A673 (cell line): ENCODE measurements around the gene ARHGAP18. TPM values are rescaled to one million over a fixed set of nuclear protein-coding genes. Genes with fewer than 3 reads are reported as not detected.

Experiments used
- BruUV-seq: library from RNA; stranded (reverse); fragments of 400-500 nt; replicated peaks from 2 replicates; lab custom pipeline; 2021; lab: Mats Ljungman, UMichigan
- CTCF ChIA-PET: fragments of 300-600 bp; sonication (Branson Sonifier 250); formaldehyde crosslinking; loops from one replicate; lab custom pipeline; 2022; ENCODE audit warnings: antibody characterized with exemption; lab: Charles Lee
- POLR2A ChIA-PET: fragments of 300-600 bp; sonication (Branson Sonifier 250); formaldehyde crosslinking; loops from one replicate; lab custom pipeline; 2022; ENCODE audit warnings: antibody characterized with exemption; ENCODE audit not compliant: low non-redundant PET; lab: Charles Lee
- DNase-seq: peaks from one replicate; pipeline ENCODE4 v3.0.0-alpha.2; 2015; ENCODE audit warnings: low spot score
- H3K27ac ChIP-seq: fragments of 200-600 bp; sonication (generic); 2 replicates; pipeline ENCODE4 v1.5.1; 2016; ENCODE audit warnings: mixed run types, low read depth, mild to moderate bottlenecking, mixed read lengths, antibody characterized with exemption, low read length; ENCODE audit not compliant: poor library complexity, severe bottlenecking
- H3K27me3 ChIP-seq: fragments of 200-600 bp; sonication (generic); replicated peaks from 2 replicates; pipeline ENCODE4 v1.6.1; 2017; ENCODE audit warnings: mixed run types, low read depth, mild to moderate bottlenecking, mixed read lengths, antibody characterized with exemption, low read length; ENCODE audit not compliant: insufficient read depth, poor library complexity
- H3K36me3 ChIP-seq: fragments of 200-600 bp; sonication (generic); 2 replicates; pipeline ENCODE4 v1.6.1; 2016; ENCODE audit warnings: mixed run types, mild to moderate bottlenecking, mixed read lengths, antibody characterized with exemption, low read length; ENCODE audit not compliant: insufficient read depth, poor library complexity, severe bottlenecking
- H3K4me1 ChIP-seq: fragments of 200-600 bp; sonication (generic); 2 replicates; pipeline ENCODE4 v1.6.1; 2017; ENCODE audit warnings: mixed run types, mild to moderate bottlenecking, mixed read lengths, antibody characterized with exemption, low read length; ENCODE audit not compliant: insufficient read depth, poor library complexity, severe bottlenecking
- H3K4me3 ChIP-seq: fragments of 200-600 bp; sonication (generic); 2 replicates; pipeline ENCODE4 v1.5.1; 2016; ENCODE audit warnings: low read depth, mixed run types, mild to moderate bottlenecking, mixed read lengths, low read length; ENCODE audit not compliant: poor library complexity, severe bottlenecking
- H3K9me3 ChIP-seq: fragments of 200-600 bp; sonication (generic); 2 replicates; pipeline ENCODE4 v1.6.1; 2016; ENCODE audit warnings: mixed run types, low read depth, mild to moderate bottlenecking, mixed read lengths, antibody characterized with exemption, low read length; ENCODE audit not compliant: poor library complexity, severe bottlenecking
- CTCF ChIP-seq: fragments of 300-800, 200-600 bp; sonication (generic); conservative IDR thresholded peaks from 2 replicates; pipeline ENCODE4 v1.5.1; 2017; ENCODE audit warnings: low read depth, mild to moderate bottlenecking, antibody characterized with exemption, low read length, moderate library complexity, mixed read lengths
- EZH2 ChIP-seq: fragments of 200-600 bp; sonication (generic); IDR thresholded peaks from 2 replicates; pipeline ENCODE4 v1.6.1; 2017; ENCODE audit warnings: borderline replicate concordance, low read depth, mild to moderate bottlenecking, mixed read lengths, antibody characterized with exemption, low read length; ENCODE audit not compliant: poor library complexity, severe bottlenecking
- intact Hi-C: fragments of 100-400 bp; cut with micrococcal nuclease; formaldehyde crosslinking; loops from one replicate; pipeline ENCODE4 v1.10.0; 2022; ENCODE audit not compliant: unreplicated experiment
- total RNA-seq: library from RNA; stranded (reverse); gene quantifications from 2 replicates; pipeline ENCODE4 v1.2.3, GENCODE V29; 2021

The ARHGAP18 gene
- total RNA-seq, 1 experiment from 2014 or later: 14.2 TPM

- Histone ChIP-seq H3K9me3 (no peaks in the 10 kb centered on the region), H3K27ac (no peak overlapping the region), H3K36me3 (no peaks in the 10 kb centered on the region), H3K27me3 (no peaks in the 10 kb centered on the region), H3K4me3 (no peak overlapping the region), H3K4me1 (peaks cover 53% of the 10 kb centered on the region)
- ChIA-PET CTCF (no interaction called here), POLR2A (no interaction called here)
- intact Hi-C loops: loop anchor here (5.0 kb wide), 1 partner anchor 43 kb away; no protein-coding TSS in a partner anchor
- DNase-seq: no peak
- TF ChIP-seq CTCF: no peak
- TF ChIP-seq EZH2: no peak
- no TSS peak for BruUV-seq
Observed at GRCh38 chr6:129609635-129610034, 100.3 kb downstream of the ARHGAP18 start.

DNA sequence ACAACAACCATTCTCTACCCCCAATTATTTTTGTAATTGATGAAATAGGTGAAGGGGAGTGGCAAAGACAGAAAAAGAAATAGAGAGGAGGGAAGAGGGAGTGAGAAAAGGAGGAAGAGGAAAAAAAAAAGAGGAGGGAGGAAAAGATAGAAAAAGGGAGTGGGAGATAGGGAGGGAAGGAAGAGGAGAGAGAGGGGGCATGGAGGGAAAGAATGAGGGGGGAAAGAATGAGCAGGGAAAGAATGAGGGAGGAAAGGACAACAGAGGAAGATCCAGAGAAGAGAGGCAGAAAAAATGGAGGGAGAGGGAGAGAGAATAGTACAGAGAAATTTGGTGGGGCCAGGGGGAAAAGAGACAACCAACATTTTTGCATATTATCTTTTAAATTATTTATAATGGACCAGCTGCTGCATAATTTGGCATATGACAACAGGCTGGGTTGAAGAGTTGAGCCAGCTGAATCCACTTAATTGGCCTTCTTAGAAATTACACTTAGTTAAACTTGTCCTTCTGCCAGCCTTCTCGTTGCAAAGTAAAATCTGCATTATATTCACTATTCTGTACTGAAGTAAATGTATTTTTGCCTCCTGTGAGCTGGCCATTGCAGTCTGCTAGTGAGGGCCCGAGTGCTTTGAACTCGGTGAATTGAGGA lies 101.0 kb downstream of the ARHGAP18 start:
- ChIA-PET CTCF (no interaction called here), POLR2A (no interaction called here)
- H3K4me3 ChIP-seq: no peak overlapping the region
- BruUV-seq: no TSS peak
- no peaks in the 10 kb centered on the region for H3K36me3 ChIP-seq
- peak; percentile 38 for DNase-seq
- intact Hi-C loops: loop anchor here (5.0 kb wide), 1 partner anchor 43 kb away; no protein-coding TSS in a partner anchor
- H3K27ac ChIP-seq: no peak overlapping the region
- peaks cover 53% of the 10 kb centered on the region for H3K4me1 ChIP-seq
- no peaks in the 10 kb centered on the region for H3K27me3 ChIP-seq
- H3K9me3 ChIP-seq: no peaks in the 10 kb centered on the region
- TF ChIP-seq CTCF: no peak
- TF ChIP-seq EZH2: no peak

GRCh38 chr6:129607581-129608186 lies 102.3 kb downstream of the ARHGAP18 start:
- no peak overlapping the region for H3K4me3 ChIP-seq
- H3K36me3 ChIP-seq: no peaks in the 10 kb centered on the region
- no peaks in the 10 kb centered on the region for H3K9me3 ChIP-seq
- peak; percentile 81 for DNase-seq
- no peak for TF ChIP-seq CTCF
- no peak for TF ChIP-seq EZH2
- no TSS peak for BruUV-seq
- H3K4me1 ChIP-seq: peaks cover 53% of the 10 kb centered on the region
- ChIA-PET CTCF (interaction anchor here (0.6 kb wide), 3 partner anchors 10 to 156 kb away, joined by 4 to 9 read pairs (median 6); no protein-coding TSS in a partner anchor), POLR2A (interaction anchor here (0.6 kb wide), 1 partner anchor 80 kb away, joined by 9 read pairs; no protein-coding TSS in a partner anchor)
- no peaks in the 10 kb centered on the region for H3K27me3 ChIP-seq
- intact Hi-C loops: loop anchor here (5.0 kb wide), 1 partner anchor 45 kb away; no protein-coding TSS in a partner anchor
- no peak overlapping the region for H3K27ac ChIP-seq
